ENCODE measurements around the gene RBL1.
"Not testable (repeated sequence)": the region's sequence is repeated elsewhere in the genome, so short reads cannot be mapped to it uniquely, and the experiment has no call there.

Gene RBL1

DNA sequence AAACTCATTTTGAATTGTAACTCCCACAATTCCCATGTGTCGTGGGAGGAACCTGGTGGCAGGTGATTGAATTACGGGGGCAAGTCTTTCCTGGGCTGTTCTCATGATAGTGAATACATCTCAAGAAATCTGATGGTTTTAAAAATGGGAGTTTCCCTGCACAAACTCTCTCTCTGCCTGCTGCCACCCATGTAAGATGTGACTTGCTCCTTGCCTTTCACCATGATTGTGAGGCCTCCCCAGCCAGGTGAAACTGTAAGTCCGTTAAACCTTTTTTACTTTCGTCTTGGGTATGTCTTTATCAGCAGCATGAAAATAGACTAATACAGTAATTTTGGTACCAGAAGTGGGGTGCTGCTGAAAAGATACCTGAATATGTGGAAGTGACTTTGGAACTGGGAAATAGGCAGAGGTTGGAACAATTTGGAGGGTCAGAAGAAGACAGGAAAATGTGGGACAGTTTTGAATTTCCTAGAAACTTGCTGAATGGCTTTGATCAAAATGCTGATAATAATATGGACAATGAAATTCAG lies 102.9 kb downstream of the RBL1 start:
- DNase-seq (ENCODE audit: low spot score) = no peak

DNA sequence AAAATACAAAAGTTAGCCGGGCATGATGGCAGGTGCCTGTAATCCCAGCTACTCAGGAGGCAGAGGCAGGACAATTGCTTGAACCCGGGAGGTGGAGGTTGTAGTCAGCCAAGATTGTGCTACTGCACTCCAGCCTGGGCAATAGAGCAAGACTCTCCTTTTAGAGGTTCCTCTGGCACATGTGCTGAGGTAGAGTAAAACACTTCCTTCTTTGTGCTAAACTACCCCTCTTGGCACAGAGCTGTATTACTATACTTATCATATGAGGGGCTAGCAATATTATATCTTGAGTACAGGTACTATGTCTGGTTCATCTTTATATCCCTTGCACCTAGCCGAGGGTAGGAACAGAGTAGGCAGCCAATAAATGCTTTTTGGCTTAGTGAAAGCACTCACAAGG lies 104.1 kb downstream of the RBL1 start:
- no peak for DNase-seq (ENCODE audit: low spot score)

DNA sequence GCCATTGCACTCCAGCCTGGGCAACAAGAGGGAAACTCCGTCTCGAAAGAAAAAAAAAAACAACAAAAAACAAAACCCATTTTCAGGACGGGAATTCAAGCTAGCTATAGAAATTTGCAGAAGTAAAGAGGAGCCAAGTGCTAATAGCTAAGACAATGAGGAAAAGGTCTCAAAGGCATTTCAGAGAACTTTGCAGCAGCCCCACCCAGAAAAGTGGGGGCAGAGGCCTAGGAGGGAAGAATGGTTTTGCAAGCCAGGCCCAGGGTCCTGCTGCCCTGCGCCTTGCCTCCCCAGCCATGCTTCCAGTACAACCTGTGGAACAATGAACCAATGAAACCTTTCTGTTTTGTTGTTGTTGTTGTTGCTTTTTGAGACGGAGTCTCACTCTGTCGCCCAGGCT lies 106.0 kb downstream of the RBL1 start:
- DNase-seq (ENCODE audit: low spot score) = no peak

DNA sequence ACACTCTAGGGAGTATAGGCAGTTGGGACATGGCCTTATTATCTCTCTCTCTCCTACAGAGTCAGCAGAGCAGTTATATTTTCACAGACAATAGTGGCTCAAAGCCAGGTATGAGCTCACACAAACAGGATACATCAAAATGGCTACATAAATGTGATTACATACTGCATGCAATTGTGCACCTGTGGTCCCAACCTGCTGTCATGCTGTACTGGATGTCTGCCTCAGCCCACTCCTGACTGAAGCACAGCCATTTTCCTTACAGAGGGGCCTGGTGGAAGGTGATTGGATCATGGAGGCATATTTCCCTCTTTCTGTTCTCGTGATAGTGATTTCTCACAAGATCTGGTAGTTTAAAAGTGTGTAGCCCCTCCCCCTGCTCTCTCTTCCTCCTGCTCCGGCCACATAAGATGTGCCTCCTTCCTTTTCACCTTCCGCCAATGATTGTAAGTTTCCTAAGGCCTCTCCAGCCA lies 107.3 kb downstream of the RBL1 start:
- DNase-seq (ENCODE audit: low spot score) = no peak

DNA sequence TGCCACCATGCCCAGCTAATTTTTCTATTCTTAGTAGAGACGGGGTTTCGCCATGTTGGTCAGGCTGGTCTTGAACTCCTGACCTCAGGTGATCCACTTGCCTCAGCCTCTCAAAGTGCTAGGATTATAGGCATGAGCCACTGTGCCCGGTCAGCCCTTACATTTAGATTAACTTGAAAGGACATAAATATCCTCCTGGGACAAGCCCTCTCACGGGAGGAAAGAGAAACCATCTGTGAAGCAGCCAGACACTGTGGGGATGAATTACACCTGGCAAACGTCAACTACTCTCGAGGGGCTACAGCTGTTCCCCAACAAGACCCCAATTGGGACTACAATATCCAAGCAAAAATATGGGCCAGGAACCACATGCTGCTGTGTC lies 111.5 kb downstream of the RBL1 start:
- DNase-seq (ENCODE audit: low spot score) = no peak

DNA sequence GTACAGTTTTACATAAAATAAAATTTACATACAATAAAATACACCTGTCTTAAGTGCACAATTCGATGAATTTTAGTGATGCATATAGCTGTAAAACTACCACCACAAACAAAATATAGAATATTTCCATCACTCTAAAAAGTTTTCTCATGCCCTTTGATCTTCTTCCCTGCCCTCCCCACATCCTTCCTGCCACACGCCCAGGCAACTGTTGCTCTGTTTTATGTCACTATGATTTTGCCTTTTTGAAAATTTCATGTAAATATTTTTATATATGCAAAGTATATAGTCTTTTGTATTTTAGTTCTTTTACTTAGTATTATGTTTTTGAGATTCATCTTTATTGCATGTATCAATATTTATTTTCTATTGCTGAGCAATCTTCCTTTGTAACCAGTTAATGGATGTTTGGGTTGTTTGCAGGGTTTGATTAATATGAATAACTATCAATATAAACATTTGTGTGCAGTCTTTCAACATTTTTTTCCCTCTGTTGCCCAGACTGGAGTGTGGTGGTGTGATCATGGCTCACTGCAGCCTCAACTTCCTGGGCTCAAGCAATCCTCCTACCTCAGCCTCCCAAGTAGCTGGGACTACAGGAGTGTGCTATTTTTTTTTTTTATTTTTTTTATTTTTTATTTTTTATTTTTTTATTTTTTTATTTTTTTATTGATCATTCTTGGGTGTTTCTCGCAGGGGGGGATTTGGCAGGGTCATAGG lies 120.5 kb downstream of the RBL1 start:
- DNase-seq (ENCODE audit: low spot score) = no peak

DNA sequence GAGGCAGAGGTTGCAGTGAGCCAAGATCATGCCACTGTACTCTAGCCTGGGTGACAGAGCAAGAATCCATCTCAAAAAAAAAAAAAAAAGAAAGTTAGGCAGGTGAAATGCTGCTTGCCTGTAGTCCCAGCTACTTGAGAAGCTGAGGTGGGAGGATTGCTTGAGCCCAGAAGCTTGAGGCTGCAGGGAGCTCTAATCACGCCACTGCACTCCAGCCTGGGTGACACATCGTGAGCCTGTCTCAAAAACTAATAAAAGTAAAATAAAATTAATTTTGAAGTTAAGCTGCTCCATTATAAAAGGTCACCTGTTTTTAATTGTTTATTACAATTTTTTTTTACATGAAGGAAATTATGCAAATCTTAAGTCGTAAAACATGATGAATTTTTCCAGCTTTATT lies 121.1 kb downstream of the RBL1 start:
- DNase-seq (ENCODE audit: low spot score) = no peak

DNA sequence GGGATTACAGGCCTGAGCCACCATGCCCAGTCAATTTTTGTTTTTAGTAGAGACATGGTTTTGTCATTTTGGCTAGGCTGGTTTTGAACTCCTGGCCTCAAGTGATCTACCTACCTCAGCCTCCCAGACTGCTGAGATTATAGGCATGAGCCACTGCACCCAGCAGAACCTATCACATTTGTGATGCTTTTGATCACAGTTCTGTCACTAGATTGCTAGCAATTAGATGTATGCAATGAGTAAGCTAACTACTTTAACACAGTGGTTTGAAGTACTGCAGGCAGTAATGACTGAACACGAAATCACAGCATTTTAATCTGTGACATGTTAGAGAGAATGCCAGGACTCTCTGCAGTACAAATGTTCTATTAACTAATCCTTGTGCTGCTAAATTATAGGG lies 124.7 kb downstream of the RBL1 start:
- no peak for DNase-seq (ENCODE audit: low spot score)

DNA sequence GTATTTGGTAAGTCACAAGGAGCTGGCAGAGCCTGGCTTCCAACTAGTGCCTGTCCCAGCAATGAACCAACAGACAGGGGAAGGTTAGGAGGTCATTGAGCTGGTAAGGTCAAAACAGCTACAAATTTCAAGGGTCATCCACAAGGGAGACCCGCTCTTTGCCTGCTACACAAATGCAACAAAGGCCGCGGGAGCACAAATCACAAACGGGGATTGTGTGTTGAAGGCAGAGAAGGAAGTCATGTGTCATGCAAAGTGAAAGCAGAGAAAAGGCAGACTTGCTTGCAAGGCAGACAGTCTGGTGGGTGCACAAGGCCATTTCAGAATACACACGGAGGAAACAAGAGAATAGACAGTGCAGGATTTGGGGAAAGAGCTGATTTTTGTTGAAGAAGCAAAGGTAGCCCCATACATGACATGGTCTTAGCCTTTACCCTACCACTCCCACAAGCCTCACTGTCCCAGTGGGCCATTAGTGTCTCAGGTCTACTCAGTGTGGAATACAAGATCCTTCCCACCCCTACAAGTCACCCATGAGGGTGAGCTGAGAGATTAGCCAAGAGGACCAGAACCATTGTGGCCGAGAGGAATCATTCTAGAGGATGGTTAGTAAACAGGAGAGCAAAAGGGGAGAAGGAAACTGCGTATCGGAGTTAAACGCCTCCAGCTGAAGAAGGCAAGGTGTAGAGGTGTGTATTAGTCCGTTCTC lies 126.2 kb downstream of the RBL1 start:
- no peak for DNase-seq (ENCODE audit: low spot score)

DNA sequence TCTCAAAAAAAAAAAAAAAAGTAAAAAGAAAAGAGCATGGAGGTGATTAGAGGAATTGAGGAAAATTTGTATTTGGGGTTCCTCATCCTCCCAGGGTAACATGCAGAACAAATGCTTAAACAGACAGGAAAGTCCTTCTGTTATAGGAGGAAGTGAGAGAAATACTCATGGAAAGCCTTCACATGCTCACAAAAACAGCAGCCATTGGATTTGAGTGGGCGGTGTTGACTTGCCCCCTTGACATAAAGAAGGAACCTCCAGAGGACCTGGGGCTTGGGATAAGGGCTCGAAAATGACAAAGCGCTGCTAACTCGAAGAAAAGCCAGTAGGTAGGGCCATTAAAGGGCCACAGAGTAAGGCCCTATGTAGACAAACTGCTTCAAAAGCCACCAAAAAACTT lies 126.7 kb downstream of the RBL1 start:
- no peak for DNase-seq (ENCODE audit: low spot score)

DNA sequence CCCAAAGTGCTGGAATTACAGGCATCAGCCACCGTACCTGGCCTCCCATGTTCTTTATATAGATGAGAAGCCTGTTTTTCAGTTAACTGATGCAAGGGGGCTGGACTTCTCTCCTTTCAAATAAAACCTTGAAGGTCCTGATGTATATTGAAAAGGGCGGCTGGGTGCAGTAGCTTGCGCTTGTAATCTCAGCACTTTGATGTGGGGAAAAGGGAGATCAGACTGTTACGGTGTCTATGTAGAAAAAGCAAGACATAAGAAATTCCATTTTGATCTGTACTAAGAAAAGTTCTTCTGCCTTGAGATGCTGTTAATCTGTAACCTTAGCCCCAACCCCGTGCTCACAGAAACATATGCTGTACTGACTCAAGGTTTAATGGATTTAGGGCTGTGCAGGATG lies 128.2 kb downstream of the RBL1 start:
- DNase-seq (ENCODE audit: low spot score) = no peak

DNA sequence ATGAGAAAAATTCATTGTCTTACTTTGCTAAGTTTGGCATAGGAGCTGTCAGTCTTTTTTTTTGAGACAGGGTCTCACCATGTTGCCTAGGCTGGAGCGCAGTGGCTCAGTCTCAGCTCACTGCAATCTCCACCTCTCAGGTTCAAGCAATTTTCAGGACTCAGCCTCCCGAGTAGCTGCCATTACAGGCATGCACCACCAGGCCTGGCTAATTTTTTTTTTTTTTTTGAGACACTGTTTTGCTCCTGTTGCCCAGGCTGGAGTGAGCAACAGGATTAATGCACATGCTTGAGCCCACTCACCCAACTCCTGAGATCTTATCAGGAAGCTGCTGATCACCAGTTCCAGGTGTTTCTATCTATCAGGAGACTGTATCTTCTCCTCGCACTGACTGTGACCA lies 128.8 kb downstream of the RBL1 start:
- DNase-seq (ENCODE audit: low spot score) = not testable (repeated sequence)

DNA sequence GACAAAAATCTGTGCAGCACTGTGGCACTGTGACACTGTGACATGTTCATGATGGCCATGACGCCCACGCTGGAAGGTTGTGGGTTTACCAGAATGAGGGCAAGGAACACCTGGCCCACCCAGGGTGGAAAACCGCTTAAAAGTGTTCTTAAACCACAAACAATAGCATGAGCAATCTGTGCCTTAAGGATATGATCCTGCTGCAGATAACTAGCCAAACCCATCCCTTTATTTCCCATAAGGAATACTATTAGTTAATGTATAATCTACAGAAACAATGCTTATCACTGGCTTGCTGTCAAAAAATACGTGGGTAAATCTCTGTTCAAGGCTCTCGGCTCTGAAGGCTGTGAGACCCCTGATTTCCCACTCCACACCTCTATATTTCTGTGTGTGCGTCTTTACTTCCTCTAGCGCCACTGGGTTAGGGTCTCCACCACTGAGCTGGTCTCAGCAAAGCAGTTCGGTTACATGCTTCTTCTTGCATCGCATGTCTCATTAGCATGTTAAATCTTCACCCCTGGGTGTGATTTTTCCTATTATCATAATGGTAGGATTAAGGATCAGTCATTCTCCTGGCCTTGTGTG lies 133.3 kb downstream of the RBL1 start:
- DNase-seq (ENCODE audit: low spot score) = not testable (repeated sequence)

DNA sequence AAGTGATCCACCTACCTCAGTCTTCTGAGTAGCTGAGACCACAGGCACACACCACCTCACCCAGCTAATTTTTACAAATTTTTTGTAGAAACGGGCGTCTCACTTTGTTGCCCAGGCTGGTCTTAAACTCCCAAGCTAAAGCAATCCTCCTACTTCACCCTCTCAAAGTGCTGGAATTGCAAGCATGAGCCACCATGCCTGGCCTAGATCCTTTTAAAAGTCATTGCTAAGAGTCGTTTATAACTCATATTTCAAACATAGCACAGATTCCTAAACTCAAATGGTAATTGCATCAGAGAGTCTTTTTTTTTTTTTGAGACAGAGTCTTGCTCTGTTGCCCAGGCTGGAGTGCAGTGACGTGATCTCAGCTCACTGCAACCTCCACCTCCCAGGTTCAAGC lies 136.6 kb downstream of the RBL1 start:
- no peak for DNase-seq (ENCODE audit: low spot score)

DNA sequence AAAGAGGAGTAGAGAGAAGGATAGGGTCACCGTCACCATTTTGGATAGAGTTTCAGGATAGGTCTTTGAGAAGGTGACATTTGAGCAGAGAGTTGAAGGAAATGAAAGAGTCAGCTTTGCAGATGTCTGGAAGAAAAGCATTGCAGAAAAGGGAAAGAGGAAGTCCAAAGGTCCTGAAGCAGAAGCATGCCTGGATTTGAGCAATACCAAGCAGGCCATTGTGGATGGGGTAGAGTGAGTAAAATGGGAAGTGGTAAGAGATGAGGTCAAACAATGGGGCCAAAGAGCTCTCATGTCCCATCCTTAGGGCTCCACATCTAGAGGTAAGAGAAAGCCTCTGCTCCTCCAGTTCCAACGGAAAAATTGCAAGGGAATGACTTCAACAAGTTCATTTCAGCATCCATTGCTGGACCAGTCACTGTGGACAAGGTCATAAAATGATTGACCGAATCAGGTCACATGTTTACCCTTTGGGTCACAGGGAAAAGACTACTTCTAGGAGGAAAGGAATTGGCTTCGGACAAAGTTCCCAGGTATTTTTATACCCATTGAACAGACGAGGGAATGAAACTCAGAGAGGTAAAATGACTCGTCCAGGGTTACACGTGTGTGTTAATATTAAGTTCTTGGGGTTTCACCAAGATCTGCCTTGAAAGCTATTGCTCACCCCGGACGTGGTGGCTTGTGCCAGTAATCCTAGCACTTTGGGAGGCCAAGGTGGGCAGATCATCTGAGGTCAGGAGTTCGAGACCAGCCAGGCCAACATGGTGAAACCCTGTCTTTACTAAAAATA lies 137.7 kb downstream of the RBL1 start:
- DNase-seq (ENCODE audit: low spot score) = no peak

DNA sequence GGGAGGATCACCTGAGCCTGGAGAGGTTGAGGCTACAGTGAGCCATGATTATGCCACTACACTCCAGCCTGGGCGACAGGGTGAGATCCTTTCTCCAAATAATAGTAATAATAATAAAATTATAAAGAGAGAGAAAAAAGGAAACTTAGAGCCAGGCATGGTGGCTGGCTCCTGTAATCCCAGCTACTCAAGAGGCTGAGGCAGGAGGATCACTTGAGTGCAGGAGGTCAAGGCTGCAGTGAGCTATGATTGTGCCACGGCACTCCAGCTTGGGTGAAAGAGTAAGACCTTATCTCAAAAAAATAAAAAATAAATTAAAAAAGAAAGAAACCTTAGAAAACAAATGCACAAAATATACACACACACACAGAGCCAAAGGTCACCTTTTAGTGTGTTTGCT lies 139.1 kb downstream of the RBL1 start:
- no peak for DNase-seq (ENCODE audit: low spot score)

DNA sequence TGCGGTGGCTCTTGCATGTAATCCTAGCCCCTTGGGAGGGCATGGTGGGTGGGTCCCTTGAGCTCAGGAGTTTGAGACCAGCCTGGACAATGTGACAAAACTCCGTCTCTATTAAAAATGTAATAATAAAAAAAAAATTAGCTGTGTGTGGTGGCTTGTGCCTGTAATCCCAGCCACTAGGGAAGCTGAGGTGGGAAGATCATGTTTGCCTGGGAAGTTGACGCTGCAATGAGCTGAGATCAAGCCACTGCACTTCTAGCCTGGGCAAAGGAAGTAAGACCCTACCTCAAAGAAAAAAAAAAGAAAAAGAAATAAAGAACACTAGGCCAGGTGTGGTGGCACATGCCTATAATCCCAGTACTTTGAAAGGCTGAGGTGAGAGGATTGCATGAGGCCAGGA lies 139.8 kb downstream of the RBL1 start:
- no peak for DNase-seq (ENCODE audit: low spot score)

DNA sequence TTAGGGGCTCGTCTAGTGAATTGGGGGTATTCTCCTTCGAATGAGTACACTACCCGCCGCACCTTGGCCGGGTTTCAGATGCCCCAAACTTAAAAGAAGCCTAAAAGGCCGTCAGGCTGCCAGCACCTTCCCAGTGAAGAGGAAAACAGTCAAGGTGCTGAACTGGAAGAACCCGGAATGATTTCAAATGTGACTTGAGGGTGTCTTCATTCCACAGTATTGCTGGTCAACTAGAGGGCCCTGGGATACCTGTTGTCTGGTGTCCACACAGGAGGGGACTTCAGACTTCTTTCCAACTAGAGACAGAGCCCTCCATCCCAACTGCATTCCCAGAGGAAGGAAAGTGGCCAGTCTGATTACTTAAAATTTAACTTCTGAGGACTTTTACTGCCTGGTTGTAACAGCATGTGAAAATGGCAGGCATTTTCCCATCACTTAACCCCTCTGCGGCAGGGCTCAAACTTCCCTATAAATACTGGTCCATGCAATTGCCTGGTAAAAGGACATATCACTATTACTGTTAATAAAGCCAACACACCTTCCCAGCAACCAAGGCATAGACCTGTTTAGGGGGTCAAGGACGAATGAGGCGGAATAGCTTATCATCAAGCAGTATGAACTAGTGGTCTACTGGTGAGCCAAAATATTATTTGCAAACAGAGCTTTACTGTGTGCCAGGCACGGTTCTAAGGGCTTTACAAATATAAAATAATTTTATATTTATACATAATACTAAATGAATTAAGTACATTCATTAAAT lies 143.6 kb downstream of the RBL1 start:
- no peak for DNase-seq (ENCODE audit: low spot score)

DNA sequence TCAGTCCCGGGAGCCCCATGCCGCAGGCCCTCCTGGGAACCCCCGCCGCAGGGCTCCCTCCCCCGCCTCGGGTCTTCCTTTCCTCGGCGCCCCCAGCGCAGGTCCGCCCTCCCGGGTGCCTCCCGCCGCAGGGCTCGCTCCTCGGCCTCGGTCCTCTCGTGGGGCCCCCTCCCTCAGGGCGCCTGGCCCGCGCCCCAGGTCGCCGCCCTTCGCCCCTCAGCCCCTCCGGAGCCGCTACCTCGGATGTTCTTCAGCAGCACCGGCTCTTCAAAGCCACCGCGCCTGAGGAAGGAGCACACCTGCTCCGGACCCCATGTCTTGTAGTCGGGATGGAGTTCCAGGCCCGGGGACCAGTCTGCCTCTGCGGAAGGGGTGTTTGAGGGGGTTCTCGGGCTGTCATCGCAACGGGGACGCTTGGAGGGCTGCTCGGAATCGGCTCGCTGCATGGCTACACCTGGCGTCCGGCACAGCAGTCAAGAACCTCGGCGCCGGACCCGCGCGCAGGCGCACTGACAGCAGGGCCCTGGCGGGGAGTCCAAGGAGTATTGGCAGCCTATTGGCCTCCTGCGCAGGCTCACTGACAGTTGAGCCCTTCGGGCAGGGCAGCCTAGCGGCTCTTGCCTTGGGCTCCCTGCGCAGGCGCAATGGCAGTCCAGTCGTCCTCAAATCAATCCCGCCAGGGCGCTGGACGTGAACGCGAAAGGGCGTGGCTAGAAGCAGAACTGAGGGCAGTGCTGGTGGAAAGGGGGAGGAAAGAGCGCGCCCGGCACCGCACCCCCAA lies 144.4 kb downstream of the RBL1 start, which contains the start of gene SAMHD1:
Gene SAMHD1 (minus strand): TSS at position 511 of the 781 bp plus-strand sequence. CDS start 65 bp downstream, at position 446.
- peak; percentile 100 for DNase-seq (ENCODE audit: low spot score)

DNA sequence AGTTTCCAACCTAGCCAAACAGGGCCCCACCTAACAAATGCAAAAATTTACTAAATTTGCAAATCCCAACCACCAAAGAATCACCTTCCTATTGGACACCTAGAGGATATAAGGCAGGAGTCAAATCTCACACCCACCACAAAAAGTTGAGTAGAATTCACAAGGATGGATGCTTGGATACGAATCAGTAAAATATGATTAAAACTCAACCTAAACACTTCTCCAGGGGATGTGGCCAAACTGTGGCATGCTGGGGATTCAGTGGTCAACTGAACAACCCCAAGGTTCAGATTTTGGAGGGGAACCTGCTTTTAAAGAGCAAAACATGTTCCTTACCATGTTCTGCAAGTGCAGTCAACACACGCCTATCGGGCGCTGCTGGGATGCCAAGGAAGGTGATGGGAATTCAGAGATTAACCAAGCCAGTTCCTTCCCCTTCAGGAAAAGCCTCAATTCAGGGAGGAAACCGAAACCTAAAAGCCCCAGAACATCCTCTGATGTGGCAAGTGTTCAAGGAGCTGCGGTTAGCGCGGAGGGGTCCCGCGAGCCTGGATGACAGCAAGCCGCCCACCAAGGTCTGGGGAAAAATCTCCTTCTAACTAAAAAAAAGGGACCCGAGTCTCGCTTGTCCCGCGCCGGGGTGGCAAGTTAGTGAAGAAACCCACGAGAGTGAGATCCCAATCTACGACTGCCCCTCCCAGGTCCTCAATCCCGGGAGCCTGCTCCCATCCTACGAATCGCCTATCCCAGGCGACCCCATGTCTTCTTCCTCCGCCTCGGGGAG lies 145.2 kb downstream of the RBL1 start:
- peak; percentile 42 for DNase-seq (ENCODE audit: low spot score)
